ENCODE measurements around the gene FGF23.
"Not testable (repeated sequence)": the region's sequence is repeated elsewhere in the genome, so short reads cannot be mapped to it uniquely, and the experiment has no call there.

Gene FGF23

GRCh38 chr12:4379405-4379804 lies at the start of gene FGF23:
TSS of gene FGF23 (minus strand) at chr12:4379712. CDS start at chr12:4379582, 130 bp downstream.
- no peak for DNase-seq

- no peak for DNase-seq
Observed at GRCh38 chr12:4424422-4424821, 44.9 kb upstream of the FGF23 start.

- no peak for DNase-seq
Observed at GRCh38 chr12:4423528-4424195, 44.1 kb upstream of the FGF23 start.

- DNase-seq, result no peak
Observed at GRCh38 chr12:4422985-4423384, 43.5 kb upstream of the FGF23 start.

GRCh38 chr12:4421590-4422031 lies 42.1 kb upstream of the FGF23 start:
- DNase-seq, result no peak

- DNase-seq, result no peak
Observed at GRCh38 chr12:4420138-4420670, 40.7 kb upstream of the FGF23 start.

GRCh38 chr12:4418913-4419312 lies 39.4 kb upstream of the FGF23 start:
- DNase-seq, result no peak

GRCh38 chr12:4417936-4418335 lies 38.4 kb upstream of the FGF23 start:
- DNase-seq, result no peak

- DNase-seq, result no peak
Observed at GRCh38 chr12:4417455-4417854, 37.9 kb upstream of the FGF23 start.

- DNase-seq, result no peak
Observed at GRCh38 chr12:4416276-4416675, 36.8 kb upstream of the FGF23 start.

GRCh38 chr12:4412465-4412864 lies 33.0 kb upstream of the FGF23 start:
- DNase-seq, result no peak

- no peak for DNase-seq
Observed at GRCh38 chr12:4412056-4412455, 32.5 kb upstream of the FGF23 start.

GRCh38 chr12:4407136-4407535 lies 27.6 kb upstream of the FGF23 start:
- DNase-seq, result no peak

- not testable (repeated sequence) for DNase-seq
Observed at GRCh38 chr12:4404877-4405637, 25.5 kb upstream of the FGF23 start.

- no peak for DNase-seq
Observed at GRCh38 chr12:4402996-4403395, 23.5 kb upstream of the FGF23 start.

GRCh38 chr12:4401117-4401516 lies 21.6 kb upstream of the FGF23 start:
- no peak for DNase-seq

- no peak for DNase-seq
Observed at GRCh38 chr12:4395818-4396217, 16.3 kb upstream of the FGF23 start.

GRCh38 chr12:4393211-4393610 lies 13.7 kb upstream of the FGF23 start:
- DNase-seq, result no peak

- DNase-seq, result no peak
Observed at GRCh38 chr12:4392223-4392742, 12.8 kb upstream of the FGF23 start.

- DNase-seq, result no peak
Observed at GRCh38 chr12:4388662-4389061, 9.2 kb upstream of the FGF23 start.

- no peak for DNase-seq
Observed at GRCh38 chr12:4388032-4388431, 8.5 kb upstream of the FGF23 start.

- DNase-seq, result no peak
Observed at GRCh38 chr12:4387607-4388006, 8.1 kb upstream of the FGF23 start.

- peak; percentile 28 for DNase-seq
Observed at GRCh38 chr12:4386801-4387200, 7.3 kb upstream of the FGF23 start.

GRCh38 chr12:4383304-4383865 lies 3.9 kb upstream of the FGF23 start:
- DNase-seq, result no peak

All from NCI-H1436 treated with DMSO at 0.1 percent for 48 hours (cell line).